Adipocyte (in vitro differentiated cells): Measurements from ENCODE around the gene UNC13A.
"Not testable (repeated sequence)": the region's sequence is repeated elsewhere in the genome, so short reads cannot be mapped to it uniquely, and the experiment has no call there.

Experiments
- DNase-seq: peaks from one replicate; pipeline ENCODE4 v3.0.0-alpha.2; 2015; ENCODE audit warnings: low read depth
- H3K27me3 ChIP-seq: replicated peaks from 2 replicates; pipeline ENCODE4 v1.7.0; 2013; ENCODE audit warnings: mild to moderate bottlenecking, low read length, moderate library complexity; ENCODE audit not compliant: control insufficient read depth, insufficient read depth
- H3K36me3 ChIP-seq: 2 replicates; pipeline ENCODE4 v1.7.0; 2013; ENCODE audit warnings: low read length, mild to moderate bottlenecking, moderate library complexity; ENCODE audit not compliant: control insufficient read depth, insufficient read depth, severe bottlenecking
- H3K4me1 ChIP-seq: 2 replicates; pipeline ENCODE4 v1.7.0; 2013; ENCODE audit warnings: mild to moderate bottlenecking, low read length, moderate library complexity; ENCODE audit not compliant: control insufficient read depth, insufficient read depth
- H3K4me3 ChIP-seq: 2 replicates; pipeline ENCODE4 v1.7.0; 2013; ENCODE audit warnings: mild to moderate bottlenecking, low read length, moderate library complexity
- H3K9ac ChIP-seq: 2 replicates; pipeline ENCODE4 v1.7.0; 2013; ENCODE audit warnings: mild to moderate bottlenecking, low read length, moderate library complexity
- H3K9me3 ChIP-seq: 2 replicates; pipeline ENCODE4 v1.7.0; 2013; ENCODE audit warnings: mild to moderate bottlenecking, low read length, moderate library complexity; ENCODE audit not compliant: control insufficient read depth

UNC13A gene

DNA sequence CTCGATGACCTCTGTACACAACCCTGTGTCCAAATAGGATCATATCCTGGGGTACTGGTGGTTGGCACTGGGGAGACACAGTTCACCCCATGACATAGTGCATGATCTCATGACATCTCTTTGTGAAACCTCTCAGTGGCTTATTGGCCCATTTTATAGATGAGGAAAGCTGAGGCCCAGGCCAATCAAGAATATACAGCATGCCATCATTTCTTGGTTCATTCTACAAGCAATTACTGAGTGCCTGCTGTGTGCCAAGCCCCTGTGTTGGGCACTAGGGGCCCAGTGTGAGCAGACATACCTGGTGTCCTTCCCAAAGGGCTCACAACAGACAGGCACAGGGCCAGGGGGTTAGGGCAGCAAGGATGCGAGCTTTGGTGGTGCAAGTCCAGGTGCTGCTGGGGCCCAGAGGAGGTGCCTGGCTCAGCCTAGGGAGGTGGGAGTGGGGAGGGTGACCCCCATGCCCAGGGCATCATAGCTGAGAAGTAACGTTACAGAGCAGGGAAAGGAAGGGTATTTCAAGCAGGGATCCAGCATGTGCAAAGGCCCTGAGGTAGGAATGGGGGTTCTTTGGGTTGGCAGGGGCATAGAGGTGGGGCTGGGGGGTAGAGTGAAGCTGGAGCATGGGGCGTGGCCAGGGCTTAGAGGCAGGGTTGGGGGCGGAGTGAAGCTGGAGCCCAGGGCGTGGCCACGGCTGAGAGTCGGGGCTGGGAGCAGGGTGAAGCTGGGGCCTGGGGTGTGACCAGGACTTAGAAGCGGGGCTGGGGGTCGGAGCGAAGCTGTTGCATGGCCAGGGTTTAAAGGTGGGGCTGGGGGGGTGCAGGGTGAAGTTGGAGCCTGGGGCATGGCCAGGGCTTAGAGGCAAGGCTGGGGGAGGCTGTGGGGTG is 112.0 kb downstream of the UNC13A start:
- Histone ChIP-seq H3K27me3 (no peaks in the 10 kb centered on the region), H3K4me3 (no peak overlapping the region), H3K9ac (no peak overlapping the region), H3K9me3 (no peaks in the 10 kb centered on the region), H3K36me3 (peaks cover 65% of the 10 kb centered on the region), H3K4me1 (no peaks in the 10 kb centered on the region)
- DNase-seq: no peak

DNA sequence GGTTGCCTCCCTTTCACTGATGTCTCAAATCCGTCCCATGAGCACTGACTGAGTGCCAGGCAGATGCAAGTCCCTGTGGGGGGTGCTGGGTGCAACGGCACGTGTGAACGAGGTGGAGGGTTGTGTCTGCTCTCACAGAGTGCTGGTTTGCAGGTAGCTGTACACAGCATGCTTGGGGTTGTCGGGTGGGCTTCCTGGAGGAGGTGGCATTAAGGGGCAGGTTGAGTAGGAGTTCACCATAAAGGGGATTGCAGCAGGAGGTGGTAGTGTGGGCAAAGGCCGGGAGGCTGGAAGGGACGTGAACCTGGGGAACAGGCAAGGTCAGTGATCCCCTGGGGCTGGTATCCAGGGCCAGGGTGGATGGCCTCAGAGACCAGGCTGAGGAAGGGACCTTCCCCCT is 115.5 kb downstream of the UNC13A start:
- Histone ChIP-seq H3K9me3 (no peaks in the 10 kb centered on the region), H3K27me3 (no peaks in the 10 kb centered on the region), H3K36me3 (peaks cover 71% of the 10 kb centered on the region), H3K9ac (no peak overlapping the region), H3K4me1 (no peaks in the 10 kb centered on the region), H3K4me3 (no peak overlapping the region)
- no peak for DNase-seq

DNA sequence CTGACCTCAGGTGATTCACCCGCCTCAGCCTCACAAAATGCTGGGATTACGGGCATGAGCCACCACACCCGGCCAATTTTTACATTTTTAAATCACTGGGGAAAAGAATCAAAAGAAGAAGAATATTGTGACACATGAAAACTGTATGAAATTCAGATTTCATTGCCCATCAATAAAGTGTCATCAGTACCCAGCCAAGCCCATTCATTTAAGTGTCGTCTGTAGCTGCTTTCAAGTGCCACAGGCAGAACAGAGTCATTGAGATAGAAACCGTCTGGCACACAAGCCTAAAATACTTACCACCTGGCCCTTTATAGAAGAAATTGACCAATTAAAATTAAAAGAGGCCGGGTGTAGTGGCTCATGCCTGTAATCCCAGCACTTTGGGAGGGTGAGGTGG is 117.4 kb downstream of the UNC13A start:
- Histone ChIP-seq H3K9me3 (no peaks in the 10 kb centered on the region), H3K4me3 (no peak overlapping the region), H3K9ac (no peak overlapping the region), H3K36me3 (peaks cover 73% of the 10 kb centered on the region), H3K4me1 (no peaks in the 10 kb centered on the region), H3K27me3 (no peaks in the 10 kb centered on the region)
- no peak for DNase-seq

DNA sequence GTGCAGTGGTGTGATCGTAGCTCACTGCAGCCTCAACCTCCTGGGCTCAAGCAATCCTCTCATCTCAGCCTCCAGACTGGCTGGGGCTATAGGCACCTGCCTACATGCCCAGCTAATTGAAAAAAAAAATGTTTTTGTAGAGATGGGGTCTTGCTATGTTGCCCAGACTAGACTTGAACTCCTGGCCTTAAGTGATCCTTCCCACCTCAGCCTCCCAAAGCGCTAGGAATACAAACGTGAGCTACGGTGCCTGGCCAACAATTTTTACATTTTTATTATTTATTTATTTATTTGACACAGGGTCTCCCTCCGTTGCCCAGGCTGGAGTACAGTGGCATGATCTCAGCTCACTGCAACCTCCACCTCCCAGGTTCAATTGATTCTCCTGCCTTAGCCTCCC is 117.9 kb downstream of the UNC13A start:
- H3K9me3 ChIP-seq, H3K27me3 ChIP-seq, DNase-seq, H3K4me1 ChIP-seq, H3K9ac ChIP-seq, H3K4me3 ChIP-seq: not testable (repeated sequence)
- H3K36me3 ChIP-seq: peaks cover 72% of the 10 kb centered on the region

DNA sequence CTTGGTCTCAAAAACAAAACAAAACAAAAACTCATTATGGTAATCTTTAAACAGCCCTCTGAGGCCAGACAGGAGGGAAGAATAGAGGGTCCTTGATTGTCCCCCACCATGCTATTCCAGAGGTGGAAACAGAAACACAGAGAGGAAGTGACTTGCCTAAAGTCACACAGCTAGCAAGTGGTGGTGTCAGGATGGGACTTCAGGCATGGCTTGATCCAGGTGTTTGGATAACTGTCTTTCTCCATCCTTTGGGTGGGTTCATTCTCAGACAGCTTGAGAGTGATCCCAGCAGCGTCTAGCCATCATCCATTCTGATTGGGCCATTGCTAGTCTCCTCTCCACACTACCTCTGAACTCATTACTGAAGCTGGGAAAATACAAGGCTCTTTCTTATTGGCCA is 120.2 kb downstream of the UNC13A start:
- Histone ChIP-seq H3K9ac (no peak overlapping the region), H3K27me3 (no peaks in the 10 kb centered on the region), H3K36me3 (peaks cover 73% of the 10 kb centered on the region), H3K9me3 (no peaks in the 10 kb centered on the region), H3K4me1 (no peaks in the 10 kb centered on the region), H3K4me3 (no peak overlapping the region)
- no peak for DNase-seq

DNA sequence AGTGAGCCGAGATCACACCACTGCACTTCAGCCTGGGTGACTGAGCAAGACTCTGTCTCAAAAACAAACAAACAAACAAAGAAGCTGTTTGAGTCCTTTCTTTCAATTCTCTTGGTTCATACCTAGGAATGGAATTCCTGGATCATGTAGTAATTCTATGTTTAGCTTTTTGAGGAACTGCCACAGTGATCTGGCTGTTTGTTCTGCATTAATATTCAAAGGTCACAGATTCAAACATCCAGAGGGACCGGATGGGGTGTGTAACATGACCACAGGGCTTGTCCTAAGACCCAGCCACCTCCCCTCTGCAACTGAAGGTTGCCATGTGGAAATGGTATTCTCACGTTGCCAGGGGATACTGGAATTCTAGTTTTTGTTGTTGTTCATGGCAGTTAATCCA is 122.5 kb downstream of the UNC13A start:
- Histone ChIP-seq H3K4me3 (no peak overlapping the region), H3K9ac (no peak overlapping the region), H3K36me3 (peaks cover 68% of the 10 kb centered on the region), H3K27me3 (no peaks in the 10 kb centered on the region), H3K4me1 (no peaks in the 10 kb centered on the region), H3K9me3 (no peaks in the 10 kb centered on the region)
- peak; percentile 45 for DNase-seq

DNA sequence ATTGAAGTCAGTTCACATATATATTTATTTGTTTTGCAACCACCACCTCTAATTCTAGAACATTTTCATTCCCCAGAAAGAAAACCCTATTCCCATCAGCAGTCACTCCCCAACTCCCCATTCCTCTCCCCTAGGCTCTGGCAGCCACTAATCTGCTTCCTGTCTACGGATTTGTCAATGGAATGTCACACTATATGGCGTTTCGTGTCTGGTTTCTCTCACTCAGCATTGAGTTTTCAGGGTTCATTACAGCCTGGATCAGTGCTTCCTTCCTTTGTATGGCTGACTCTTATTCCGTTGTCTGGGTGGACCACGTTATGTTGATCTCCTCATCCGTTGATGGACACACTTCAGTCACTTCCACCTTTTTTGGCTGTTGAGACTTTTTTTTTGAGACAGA is 123.4 kb downstream of the UNC13A start:
- Histone ChIP-seq H3K9me3 (no peaks in the 10 kb centered on the region), H3K9ac (no peak overlapping the region), H3K27me3 (no peaks in the 10 kb centered on the region), H3K4me3 (no peak overlapping the region), H3K4me1 (peaks cover 8% of the 10 kb centered on the region), H3K36me3 (peaks cover 69% of the 10 kb centered on the region)
- no peak for DNase-seq

DNA sequence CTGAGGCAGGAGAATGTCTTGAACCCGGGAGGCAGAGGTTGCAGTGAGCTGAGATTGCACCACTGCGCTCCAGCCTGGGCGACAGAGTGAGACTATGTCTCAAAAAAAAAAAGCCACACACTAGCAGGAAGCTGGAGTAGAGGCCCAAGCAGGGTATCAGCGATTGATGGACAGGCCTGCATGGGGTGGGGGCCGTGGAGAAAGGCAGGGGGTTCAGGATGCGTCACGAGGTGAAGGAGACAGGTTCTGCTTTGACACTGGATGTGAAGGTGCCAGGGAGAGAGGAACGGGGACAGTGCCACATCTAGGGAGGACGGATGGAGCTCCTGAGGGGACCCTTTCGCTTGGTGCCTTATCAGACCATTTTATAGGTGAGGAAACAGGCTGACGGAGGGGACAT is 125.6 kb downstream of the UNC13A start:
- Histone ChIP-seq H3K9ac (no peak overlapping the region), H3K27me3 (no peaks in the 10 kb centered on the region), H3K36me3 (peaks cover 60% of the 10 kb centered on the region), H3K9me3 (no peaks in the 10 kb centered on the region), H3K4me1 (peaks cover 14% of the 10 kb centered on the region), H3K4me3 (no peak overlapping the region)
- no peak for DNase-seq

DNA sequence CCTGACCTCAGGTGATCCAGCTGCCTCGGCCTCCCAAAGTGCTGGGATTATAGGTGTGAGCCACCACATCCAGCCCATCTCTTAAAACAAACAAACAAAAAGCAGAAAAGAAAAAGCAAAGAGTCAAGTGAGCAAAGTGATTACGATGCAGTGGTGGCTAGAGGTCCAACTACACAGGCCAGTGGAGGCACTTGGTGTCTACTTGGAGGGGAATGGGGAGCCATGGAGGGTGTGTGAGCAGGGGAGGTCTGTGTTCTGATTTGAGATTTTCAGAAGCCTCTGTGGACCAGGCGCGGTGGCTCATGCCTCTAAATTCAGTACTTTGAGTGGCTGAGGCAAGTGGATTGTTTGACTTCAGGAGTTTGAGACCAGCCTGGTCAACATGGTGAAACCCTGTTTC is 126.1 kb downstream of the UNC13A start:
- Histone ChIP-seq H3K27me3 (no peaks in the 10 kb centered on the region), H3K9me3 (no peaks in the 10 kb centered on the region), H3K9ac (no peak overlapping the region), H3K36me3 (peaks cover 55% of the 10 kb centered on the region), H3K4me3 (no peak overlapping the region), H3K4me1 (peaks cover 17% of the 10 kb centered on the region)
- DNase-seq: no peak

DNA sequence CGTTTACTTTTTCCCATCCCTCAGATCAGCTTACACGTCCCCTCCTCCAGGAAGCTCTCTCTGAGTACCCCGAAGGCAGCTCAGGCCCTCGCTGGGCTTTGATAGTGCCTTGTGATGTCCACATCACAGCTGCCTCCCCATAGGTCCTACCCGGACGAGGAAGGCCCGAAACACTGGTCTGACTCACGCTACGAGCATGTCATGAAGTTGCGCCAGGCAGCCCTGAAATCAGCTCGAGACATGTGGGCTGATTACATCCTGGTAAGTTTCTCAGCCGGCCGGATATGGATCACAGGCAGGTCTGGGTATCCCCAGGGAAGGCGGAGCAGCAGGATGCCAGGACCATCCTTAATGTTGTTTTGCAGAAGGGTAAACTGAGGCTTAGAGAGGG is 128.0 kb downstream of the UNC13A start:
- no peak for DNase-seq
- H3K9ac ChIP-seq: peak overlapping the region; percentile 56
- H3K4me3 ChIP-seq: no peak overlapping the region
- no peaks in the 10 kb centered on the region for H3K27me3 ChIP-seq
- H3K36me3 ChIP-seq: peaks cover 48% of the 10 kb centered on the region
- H3K9me3 ChIP-seq: no peaks in the 10 kb centered on the region
- peaks cover 25% of the 10 kb centered on the region for H3K4me1 ChIP-seq

DNA sequence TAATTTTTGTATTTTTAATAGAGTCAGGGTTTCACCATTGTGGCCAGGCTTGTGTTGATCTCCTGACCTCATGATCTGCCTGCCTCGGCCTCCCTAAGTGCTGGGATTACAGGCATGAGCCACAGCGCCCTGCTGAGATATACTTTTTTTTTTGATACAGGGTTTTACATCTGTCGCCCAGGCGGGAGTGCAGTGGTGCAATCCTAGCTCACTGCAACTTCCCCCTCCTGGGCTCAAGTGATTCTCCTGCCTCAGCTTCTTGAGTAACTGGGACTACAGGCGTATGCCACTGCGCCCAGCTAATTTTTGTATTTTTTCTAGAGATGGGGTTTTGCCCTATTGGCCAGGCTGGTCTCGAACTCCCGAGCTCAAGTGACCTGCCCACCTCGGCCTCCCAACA is 130.7 kb downstream of the UNC13A start:
- no peaks in the 10 kb centered on the region for H3K27me3 ChIP-seq
- H3K9me3 ChIP-seq: no peaks in the 10 kb centered on the region
- no peak overlapping the region for H3K9ac ChIP-seq
- no peak overlapping the region for H3K4me3 ChIP-seq
- H3K36me3 ChIP-seq: peaks cover 31% of the 10 kb centered on the region
- DNase-seq: no peak
- peaks cover 46% of the 10 kb centered on the region for H3K4me1 ChIP-seq

DNA sequence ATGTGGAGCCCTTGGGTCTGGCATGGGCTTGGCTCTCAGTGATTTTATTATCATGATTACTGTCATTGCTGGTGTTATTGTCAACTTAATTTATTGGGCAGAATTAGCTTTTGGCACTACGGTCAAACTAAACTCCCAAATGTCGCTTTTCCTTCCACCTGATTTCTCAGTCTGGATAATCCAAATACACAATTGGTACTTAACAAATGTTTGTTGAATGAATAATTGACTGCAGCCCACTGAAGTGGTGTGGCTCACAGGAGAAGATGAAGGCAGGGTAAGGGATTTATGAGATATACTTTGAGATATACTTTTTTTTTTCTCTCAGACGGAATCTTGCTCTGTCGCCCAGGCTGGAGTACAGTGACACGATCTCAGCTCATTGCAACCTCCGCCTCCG is 131.2 kb downstream of the UNC13A start:
- Histone ChIP-seq H3K4me1 (peaks cover 46% of the 10 kb centered on the region), H3K4me3 (peak overlapping the region; percentile 91), H3K9ac (peak overlapping the region; percentile 93)

More for the DNA sequence above, 131.2 kb downstream of the UNC13A start:
- no peak for DNase-seq
- H3K9me3 ChIP-seq: no peaks in the 10 kb centered on the region
- peaks cover 26% of the 10 kb centered on the region for H3K36me3 ChIP-seq
- no peaks in the 10 kb centered on the region for H3K27me3 ChIP-seq
